T follicular helper cell (primary cell): ENCODE results near the gene CRKL.
"Not testable (repeated sequence)": the region's sequence is repeated elsewhere in the genome, so short reads cannot be mapped to it uniquely, and the experiment has no call there.

Source experiments
- DNase-seq: peaks from one replicate; pipeline ENCODE4 v3.0.0-alpha.2; 2020; ENCODE audit warnings: low read depth

CRKL gene

GRCh38 chr22:20935049-20935448 lies 17.8 kb downstream of the CRKL start:
- DNase-seq = not testable (repeated sequence)

- not testable (repeated sequence) for DNase-seq
Measured at GRCh38 chr22:20935780-20936539, 18.8 kb downstream of the CRKL start.

GRCh38 chr22:20937031-20937793 lies 20.0 kb downstream of the CRKL start:
- DNase-seq = no peak

GRCh38 chr22:20937794-20938671 lies 20.8 kb downstream of the CRKL start:
- DNase-seq = no peak

- not testable (repeated sequence) for DNase-seq
Measured at GRCh38 chr22:20939457-20940185, 22.4 kb downstream of the CRKL start.

GRCh38 chr22:20940186-20940651 lies 23.0 kb downstream of the CRKL start:
- DNase-seq = no peak

- DNase-seq = no peak
Measured at GRCh38 chr22:20940904-20941385, 23.7 kb downstream of the CRKL start.

- not testable (repeated sequence) for DNase-seq
Measured at GRCh38 chr22:20942203-20942902, 25.1 kb downstream of the CRKL start.

- no peak for DNase-seq
Measured at GRCh38 chr22:20943104-20943933, 26.1 kb downstream of the CRKL start.

GRCh38 chr22:20944042-20944441 lies 26.8 kb downstream of the CRKL start:
- no peak for DNase-seq

GRCh38 chr22:20945578-20945934 lies 28.3 kb downstream of the CRKL start:
- DNase-seq = no peak

GRCh38 chr22:20946080-20946986 lies 29.1 kb downstream of the CRKL start:
- DNase-seq = no peak

GRCh38 chr22:20946991-20947390 lies 29.8 kb downstream of the CRKL start:
- DNase-seq = no peak

GRCh38 chr22:20948450-20948849 lies 31.2 kb downstream of the CRKL start:
- DNase-seq = no peak

GRCh38 chr22:20948989-20949388 lies 31.8 kb downstream of the CRKL start:
- no peak for DNase-seq

GRCh38 chr22:20949698-20950183 lies 32.5 kb downstream of the CRKL start:
- no peak for DNase-seq

GRCh38 chr22:20951151-20951931 lies 34.1 kb downstream of the CRKL start:
- DNase-seq = no peak

GRCh38 chr22:20951932-20952380 lies 34.7 kb downstream of the CRKL start:
- no peak for DNase-seq
